Stomach (tissue), 4 donors: ENCODE data around the gene VCPKMT.

Experiments used
- CTCF ChIP-seq, 7 experiments: fragments of 450-650 bp in 4 of 7; fragments of 200-600 bp in 3 of 7; sonication (generic) in 3 of 7; IDR thresholded peaks; one replicate each; pipeline ENCODE4 v1.5.1; 2016 to 2019; ENCODE audit warnings: antibody characterized with exemption in 7 of 7, control low read depth in 2 of 7, mild to moderate bottlenecking in 1 of 7
- EP300 ChIP-seq: sonication (generic); formaldehyde crosslinking; IDR thresholded peaks from one replicate; pipeline ENCODE4 v1.6.1; 2017; ENCODE audit warnings: antibody characterized with exemption
- POLR2A ChIP-seq, 4 donors: fragments of 450-650 bp; IDR thresholded peaks; one replicate each; pipeline ENCODE4 v1.6.1; 2016; ENCODE audit warnings: antibody characterized with exemption in 4 of 4, control low read depth in 2 of 4, mild to moderate bottlenecking in 1 of 4, moderate library complexity in 1 of 4

GRCh38 chr14:50061664-50062437 is 54.5 kb downstream of the VCPKMT start:
- TF ChIP-seq CTCF (IDR thresholded peaks at IDR 0.05) (no peak), EP300 (no peak), POLR2A (IDR thresholded peaks at IDR 0.05) (no peak)
